HEK293 (cell line): ENCODE data around the gene AP5Z1.

ENCODE experiments used
- CTCF ChIA-PET: fragments of 350-600 bp; formaldehyde crosslinking; extraction: SDS; loops from one replicate; lab custom pipeline; 2021; ENCODE audit warnings: antibody characterized with exemption; lab: Yijun Ruan, JAX
- POLR2A ChIA-PET: fragments of 300-600 bp; formaldehyde crosslinking; extraction: SDS; loops from one replicate; lab custom pipeline; 2020; ENCODE audit warnings: antibody characterized with exemption, inconsistent platforms; lab: Yijun Ruan, JAX
- H3K27ac ChIP-seq: fragments of 200-500 bp; sonication (Bioruptor generic); 2 replicates; pipeline ENCODE4 v1.5.1; 2014; ENCODE audit warnings: low read depth, low read length, control low read depth, inconsistent platforms; ENCODE audit errors: extremely low read depth
- H3K36me3 ChIP-seq, 2 experiments: fragments of 200-500 bp in 1 of 2; sonication (Bioruptor generic) in 1 of 2; 1 replicate in 1 of 2; 2 replicates in 1 of 2; pipeline ENCODE4 v1.5.1; 2014 to 2017; ENCODE audit warnings: inconsistent platforms in 2 of 2, low read length in 2 of 2; ENCODE audit not compliant: control insufficient read depth in 2 of 2, insufficient read depth in 1 of 2
- H3K4me1 ChIP-seq: fragments of 200-500 bp; sonication (Bioruptor generic); 2 replicates; pipeline ENCODE4 v1.5.1; 2014; ENCODE audit warnings: mild to moderate bottlenecking, low read length, inconsistent platforms; ENCODE audit not compliant: control insufficient read depth, insufficient read depth
- H3K4me3 ChIP-seq: 2 replicates; pipeline ENCODE4 v1.5.1; 2011; ENCODE audit warnings: low read depth, mild to moderate bottlenecking, control low read depth, low read length, moderate library complexity
- H3K9me3 ChIP-seq: fragments of 200-500 bp; sonication (Bioruptor generic); 2 replicates; pipeline ENCODE4 v1.5.1; 2014; ENCODE audit warnings: low read depth, low read length, inconsistent platforms; ENCODE audit not compliant: control insufficient read depth, insufficient read depth
- ELK4 ChIP-seq: IDR thresholded peaks from 2 replicates; pipeline ENCODE4 v1.6.1; 2011; ENCODE audit warnings: mild to moderate bottlenecking, low read depth, low read length, borderline replicate concordance
- HOXA7 ChIP-seq: sonication (generic); formaldehyde crosslinking; IDR thresholded peaks from 2 replicates; pipeline ENCODE4 v1.8.1; 2022; ENCODE audit warnings: missing genetic modification reagents, borderline replicate concordance
- OSR2 ChIP-seq: fragments of 450-650 bp; formaldehyde crosslinking; IDR thresholded peaks from 2 replicates; pipeline ENCODE4 v1.5.1; 2016; ENCODE audit warnings: missing biosample characterization, missing genetic modification characterization
- PATZ1 ChIP-seq: fragments of 450-650 bp; formaldehyde crosslinking; IDR thresholded peaks from 2 replicates; pipeline ENCODE4 v1.5.1; 2016; ENCODE audit warnings: missing biosample characterization, missing genetic modification characterization
- SALL2 ChIP-seq: fragments of 450-650 bp; formaldehyde crosslinking; IDR thresholded peaks from 2 replicates; pipeline ENCODE4 v1.5.0; 2017; ENCODE audit warnings: missing biosample characterization, mild to moderate bottlenecking, missing genetic modification characterization, borderline replicate concordance
- ZBTB6 ChIP-seq: fragments of 450-650 bp; formaldehyde crosslinking; IDR thresholded peaks from 2 replicates; pipeline ENCODE4 v1.5.1; 2017; ENCODE audit warnings: missing biosample characterization, missing genetic modification characterization
- ZBTB7A ChIP-seq: fragments of 450-650 bp; formaldehyde crosslinking; IDR thresholded peaks from 2 replicates; pipeline ENCODE4 v1.5.1; 2016; ENCODE audit warnings: low read depth, missing biosample characterization, missing genetic modification characterization
- ZIC2 ChIP-seq: fragments of 450-650 bp; formaldehyde crosslinking; IDR thresholded peaks from 2 replicates; pipeline ENCODE4 v1.5.1; 2016; ENCODE audit warnings: missing biosample characterization, missing genetic modification characterization
- ZNF184 ChIP-seq: fragments of 450-650 bp; IDR thresholded peaks from 2 replicates; pipeline ENCODE4 v1.5.1; 2018; ENCODE audit warnings: missing biosample characterization, mild to moderate bottlenecking, missing genetic modification characterization
- ZNF221 ChIP-seq: fragments of 450-650 bp; formaldehyde crosslinking; IDR thresholded peaks from 2 replicates; pipeline ENCODE4 v1.5.1; 2017; ENCODE audit warnings: missing biosample characterization, missing genetic modification characterization, borderline replicate concordance
- ZNF362 ChIP-seq: fragments of 450-650 bp; formaldehyde crosslinking; IDR thresholded peaks from 2 replicates; pipeline ENCODE4 v1.5.1; 2016; ENCODE audit warnings: missing biosample characterization, missing genetic modification characterization
- ZNF433 ChIP-seq: fragments of 450-650 bp; formaldehyde crosslinking; IDR thresholded peaks from 2 replicates; pipeline ENCODE4 v1.5.1; 2016; ENCODE audit warnings: missing biosample characterization, missing genetic modification characterization, low read depth
- ZNF548 ChIP-seq: fragments of 450-650 bp; formaldehyde crosslinking; IDR thresholded peaks from 2 replicates; pipeline ENCODE4 v1.5.1; 2016; ENCODE audit warnings: missing biosample characterization, missing genetic modification characterization
- ZNF623 ChIP-seq: fragments of 450-650 bp; formaldehyde crosslinking; IDR thresholded peaks from 2 replicates; pipeline ENCODE4 v1.5.1; 2016; ENCODE audit warnings: missing biosample characterization, missing genetic modification characterization
- ZNF639 ChIP-seq: fragments of 450-650 bp; formaldehyde crosslinking; IDR thresholded peaks from 2 replicates; pipeline ENCODE4 v1.5.1; 2016; ENCODE audit warnings: missing biosample characterization, missing genetic modification characterization
- ZNF658 ChIP-seq: fragments of 450-650 bp; formaldehyde crosslinking; IDR thresholded peaks from 2 replicates; pipeline ENCODE4; 2016; ENCODE audit warnings: missing biosample characterization, missing genetic modification characterization
- ZNF660 ChIP-seq: fragments of 450-650 bp; IDR thresholded peaks from 2 replicates; pipeline ENCODE4 v1.5.1; 2018; ENCODE audit warnings: missing biosample characterization, mild to moderate bottlenecking, missing genetic modification characterization
- ZNF677 ChIP-seq: fragments of 450-650 bp; IDR thresholded peaks from 2 replicates; pipeline ENCODE4 v1.5.0; 2018; ENCODE audit warnings: missing biosample characterization, mild to moderate bottlenecking, missing genetic modification characterization, moderate library complexity
- ZNF776 ChIP-seq: fragments of 450-650 bp; formaldehyde crosslinking; IDR thresholded peaks from 2 replicates; pipeline ENCODE4 v1.5.0; 2017; ENCODE audit warnings: missing biosample characterization, missing genetic modification characterization, borderline replicate concordance

The AP5Z1 gene

GRCh38 chr7:4730276-4730675, 45.1 kb upstream of the AP5Z1 start:
- ChIA-PET CTCF (interaction anchor here (1.6 kb wide), 1 partner anchor 15 kb away, joined by 3 read pairs; no protein-coding TSS in a partner anchor), POLR2A (no interaction called here)

GRCh38 chr7:4730971-4731370, 44.5 kb upstream of the AP5Z1 start:
- H3K4me1 ChIP-seq, result no peaks in the 10 kb centered on the region
- POLR2A ChIA-PET, result no interaction called here
- no peak overlapping the region for H3K4me3 ChIP-seq
- H3K9me3 ChIP-seq, result no peaks in the 10 kb centered on the region
- TF ChIP-seq ZNF362, result no peak
- no peak for TF ChIP-seq ZNF660 (tag by site-specific recombination)
- TF ChIP-seq, all 188 proteins: peak for 0
- Histone ChIP-seq H3K27ac (no peak overlapping the region), H3K36me3 (peaks cover 0 to 4% of the 10 kb centered on the region in 2 experiments; a peak in 2 of 3 replicates)
- CTCF ChIA-PET, result no interaction called here

More at GRCh38 chr7:4730276-4730675, 45.1 kb upstream of the AP5Z1 start:
- Histone ChIP-seq H3K4me1 (peaks cover 4% of the 10 kb centered on the region; the same call in 1 of the 2 replicates), H3K36me3 (peaks cover 0 to 4% of the 10 kb centered on the region in 2 experiments; a peak in 2 of 3 replicates), H3K4me3 (no peak overlapping the region), H3K9me3 (no peaks in the 10 kb centered on the region), H3K27ac (no peak overlapping the region)
- no peak for TF ChIP-seq ZNF548 (tag by site-specific recombination)
- TF ChIP-seq ZNF639, result no peak
- TF ChIP-seq ZBTB6 (tag by site-specific recombination), result no peak
- no peak for TF ChIP-seq SALL2 (tag by site-specific recombination)
- no peak for TF ChIP-seq HOXA7
- no peak for TF ChIP-seq ZNF776 (tag by site-specific recombination)
- no peak for TF ChIP-seq ZNF184 (tag by site-specific recombination)
- TF ChIP-seq ZNF677 (tag by site-specific recombination), result no peak
- no peak for TF ChIP-seq OSR2 (tag by site-specific recombination)
- TF ChIP-seq ZBTB7A, result no peak

- H3K36me3 ChIP-seq, result peaks cover 0 to 4% of the 10 kb centered on the region in 2 experiments; a peak in 2 of 3 replicates
- no peak overlapping the region for H3K4me3 ChIP-seq
- H3K27ac ChIP-seq, result no peak overlapping the region
- ChIA-PET CTCF (no interaction called here), POLR2A (no interaction called here)
- no peak for TF ChIP-seq PATZ1 (tag by site-specific recombination)
- no peak for TF ChIP-seq ZNF623 (tag by site-specific recombination)
- TF ChIP-seq ZNF433 (tag by site-specific recombination), result no peak
- TF ChIP-seq ZIC2 (tag by site-specific recombination), result no peak
- no peak for TF ChIP-seq ELK4
- TF ChIP-seq ZNF658 (tag by site-specific recombination), result no peak
- TF ChIP-seq ZNF221 (tag by site-specific recombination), result no peak
- H3K4me1 ChIP-seq, result no peaks in the 10 kb centered on the region
- H3K9me3 ChIP-seq, result no peaks in the 10 kb centered on the region
Measured at GRCh38 chr7:4731803-4732202, 43.6 kb upstream of the AP5Z1 start.
